ENCODE measurements around the gene BPIFB2. TPM values are rescaled to one million over a fixed set of nuclear protein-coding genes. Genes with fewer than 3 reads are reported as not detected.

BPIFB2 gene
- total RNA-seq, 1 experiment from 2014 or later: not detected

- DNase-seq (ENCODE audit: extremely low read depth, low read depth): no peak
Observed at GRCh38 chr20:33004141-33004751, 3.3 kb upstream of the BPIFB2 start, which contains the start of gene SUN5. Gene SUN5, minus strand, starts transcription at chr20:33004433. Its CDS starts 93 bp downstream, at chr20:33004340.

- DNase-seq (ENCODE audit: extremely low read depth, low read depth): no peak
Observed at GRCh38 chr20:33005132-33005566, 2.4 kb upstream of the BPIFB2 start.

GRCh38 chr20:33005908-33006775 is 1.4 kb upstream of the BPIFB2 start:
- DNase-seq (ENCODE audit: extremely low read depth, low read depth): no peak

GRCh38 chr20:33006776-33007375 is 628 bp upstream of the BPIFB2 start:
- no peak for DNase-seq (ENCODE audit: extremely low read depth, low read depth)

GRCh38 chr20:33008336-33009213 is 1.1 kb downstream of the BPIFB2 start:
- DNase-seq (ENCODE audit: extremely low read depth, low read depth): no peak

GRCh38 chr20:33009214-33010132 is 2.0 kb downstream of the BPIFB2 start:
- DNase-seq (ENCODE audit: extremely low read depth, low read depth): no peak

GRCh38 chr20:33010133-33010504 is 2.6 kb downstream of the BPIFB2 start:
- DNase-seq (ENCODE audit: extremely low read depth, low read depth): no peak

- DNase-seq (ENCODE audit: extremely low read depth, low read depth): no peak
Observed at GRCh38 chr20:33010674-33011449, 3.4 kb downstream of the BPIFB2 start.

GRCh38 chr20:33012327-33013189 is 5.1 kb downstream of the BPIFB2 start:
- DNase-seq (ENCODE audit: extremely low read depth, low read depth): no peak

GRCh38 chr20:33013701-33014326 is 6.3 kb downstream of the BPIFB2 start:
- DNase-seq (ENCODE audit: extremely low read depth, low read depth): no peak

GRCh38 chr20:33014336-33015113 is 7.0 kb downstream of the BPIFB2 start:
- DNase-seq (ENCODE audit: extremely low read depth, low read depth): no peak

- DNase-seq (ENCODE audit: extremely low read depth, low read depth): no peak
Observed at GRCh38 chr20:33015114-33015484, 7.6 kb downstream of the BPIFB2 start.

GRCh38 chr20:33015700-33016580 is 8.4 kb downstream of the BPIFB2 start:
- DNase-seq (ENCODE audit: extremely low read depth, low read depth): no peak

- DNase-seq (ENCODE audit: extremely low read depth, low read depth): no peak
Observed at GRCh38 chr20:33016581-33017109, 9.1 kb downstream of the BPIFB2 start.

GRCh38 chr20:33017542-33017941 is 10.0 kb downstream of the BPIFB2 start:
- DNase-seq (ENCODE audit: extremely low read depth, low read depth): no peak
